ENCODE measurements around the gene ADAMTS16.

ADAMTS16 gene

GRCh38 chr5:5182508-5183188 lies 42.5 kb downstream of the ADAMTS16 start:
- no peak overlapping the region for H3K4me3 ChIP-seq (replicated peaks; ENCODE audit: low read depth, low read length)
- no peak for TF ChIP-seq CTCF (IDR thresholded peaks at IDR 0.05; ENCODE audit: low read length, missing control alignments)
- no peak for DNase-seq (ENCODE audit: low read depth)

GRCh38 chr5:5183189-5183699 lies 43.1 kb downstream of the ADAMTS16 start:
- no peak overlapping the region for H3K4me3 ChIP-seq (replicated peaks; ENCODE audit: low read depth, low read length)
- TF ChIP-seq CTCF (IDR thresholded peaks at IDR 0.05; ENCODE audit: low read length, missing control alignments) = no peak
- no peak for DNase-seq (ENCODE audit: low read depth)

- no peak for TF ChIP-seq CTCF (IDR thresholded peaks at IDR 0.05; ENCODE audit: low read length, missing control alignments)
Observed at GRCh38 chr5:5183933-5184332, 43.8 kb downstream of the ADAMTS16 start.

GRCh38 chr5:5188376-5189050 lies 48.4 kb downstream of the ADAMTS16 start:
- no peak overlapping the region for H3K4me3 ChIP-seq (replicated peaks; ENCODE audit: low read depth, low read length)
- no peak for DNase-seq (ENCODE audit: low read depth)
- TF ChIP-seq CTCF (IDR thresholded peaks at IDR 0.05; ENCODE audit: low read length, missing control alignments) = no peak

More at GRCh38 chr5:5183933-5184332, 43.8 kb downstream of the ADAMTS16 start:
- no peak overlapping the region for H3K4me3 ChIP-seq (replicated peaks; ENCODE audit: low read depth, low read length)
- DNase-seq (ENCODE audit: low read depth) = no peak

GRCh38 chr5:5189051-5189430 lies 48.9 kb downstream of the ADAMTS16 start:
- DNase-seq (ENCODE audit: low read depth) = no peak
- TF ChIP-seq CTCF (IDR thresholded peaks at IDR 0.05; ENCODE audit: low read length, missing control alignments) = no peak
- H3K4me3 ChIP-seq (replicated peaks; ENCODE audit: low read depth, low read length) = no peak overlapping the region

- no peak overlapping the region for H3K4me3 ChIP-seq (replicated peaks; ENCODE audit: low read depth, low read length)
- DNase-seq (ENCODE audit: low read depth) = no peak
- no peak for TF ChIP-seq CTCF (IDR thresholded peaks at IDR 0.05; ENCODE audit: low read length, missing control alignments)
Observed at GRCh38 chr5:5191906-5192305, 51.8 kb downstream of the ADAMTS16 start.
